GM23248 (cell line): ENCODE results near the gene CACNA2D2.

Experiments used
- EZH2 ChIP-seq: fragments of 200-600 bp; sonication (generic); IDR thresholded peaks from 2 replicates; pipeline ENCODE4 v1.6.1; 2018; ENCODE audit warnings: antibody characterized with exemption, mild to moderate bottlenecking; ENCODE audit not compliant: insufficient read depth, poor library complexity, severe bottlenecking
- EZH2phosphoT487 ChIP-seq: fragments of 200-600 bp; sonication (generic); IDR thresholded peaks from 2 replicates; pipeline ENCODE4 v1.6.1; 2018; ENCODE audit warnings: antibody characterized with exemption, moderate library complexity, mild to moderate bottlenecking, low read depth; ENCODE audit not compliant: insufficient read depth

- TF ChIP-seq EZH2, result no peak
- TF ChIP-seq EZH2phosphoT487, result no peak
Observed at GRCh38 chr3:50444782-50445181, 58.7 kb downstream of the CACNA2D2 start.
